Endothelial cell of umbilical vein (primary cell): ENCODE measurements around the gene NR3C1. TPM values are rescaled to one million over a fixed set of nuclear protein-coding genes. Genes with fewer than 3 reads are reported as not detected.

Source experiments
- BruUV-seq: library from RNA; stranded (reverse); fragments of 400-500 nt; replicated peaks from 2 replicates; lab custom pipeline; 2021; lab: Mats Ljungman, UMichigan
- CTCF ChIA-PET: fragments of 300-600, 350-600 bp; sonication (Branson Sonifier 250); formaldehyde crosslinking; loops from one replicate; lab custom pipeline; 2021; ENCODE audit warnings: antibody characterized with exemption, inconsistent platforms; lab: Charles Lee
- POLR2A ChIA-PET: fragments of 300-600, 350-600 bp; sonication (Branson Sonifier 250); formaldehyde crosslinking; loops from one replicate; lab custom pipeline; 2021; ENCODE audit warnings: antibody characterized with exemption, inconsistent platforms; lab: Charles Lee
- DNase-seq: peaks from one replicate; pipeline ENCODE4 v3.0.0-alpha.2; 2011; ENCODE audit warnings: low read depth, low spot score
- FAIRE-seq: peaks from 2 replicates; lab custom pipeline; 2011; peaks lifted over from hg19 to GRCh38; lab: Jason Lieb, UNC
- H2AFZ ChIP-seq: 2 replicates; pipeline ENCODE4 v1.6.0; 2012; ENCODE audit warnings: low read depth, low read length, control low read depth, inconsistent platforms
- H3K27ac ChIP-seq: 2 replicates; pipeline ENCODE4 v1.5.1; 2011; ENCODE audit warnings: low read depth, mild to moderate bottlenecking, control low read depth, low read length, moderate library complexity; ENCODE audit not compliant: insufficient read depth
- H3K27me3 ChIP-seq, 2 experiments: 2 replicates each; pipeline versions ENCODE4 v1.6.0 to v1.6.1; 2011; ENCODE audit warnings: low read length in 2 of 2, mixed read lengths in 1 of 2; ENCODE audit not compliant: control insufficient read depth in 2 of 2, insufficient read depth in 2 of 2
- H3K36me3 ChIP-seq, 2 experiments: 2 replicates in 1 of 2; 3 replicates in 1 of 2; pipeline ENCODE4 v1.5.1; 2011; ENCODE audit warnings: low read length in 2 of 2, mild to moderate bottlenecking in 1 of 2, moderate library complexity in 1 of 2; ENCODE audit not compliant: control insufficient read depth in 2 of 2, insufficient read depth in 2 of 2; ENCODE audit errors: extremely low read depth in 1 of 2
- H3K4me1 ChIP-seq: 3 replicates; pipeline ENCODE4 v1.5.1; 2011; ENCODE audit warnings: mild to moderate bottlenecking, low read length; ENCODE audit not compliant: control insufficient read depth, insufficient read depth; ENCODE audit errors: extremely low read depth
- H3K4me2 ChIP-seq: 2 replicates; pipeline ENCODE4 v1.6.1; 2011; ENCODE audit warnings: low read length, control low read depth, mixed read lengths; ENCODE audit not compliant: insufficient read depth
- H3K4me3 ChIP-seq, 3 experiments: fragments of 200-600 bp in 1 of 3; sonication (generic), shearing (Covaris generic) in 1 of 3; replicated peaks in 1 of 3; 2 replicates each; pipeline ENCODE4 v1.5.1; 2011 to 2016; ENCODE audit warnings: control low read depth in 3 of 3, low read length in 3 of 3, mild to moderate bottlenecking in 2 of 3, inconsistent platforms in 1 of 3, low read depth in 1 of 3, moderate library complexity in 1 of 3; ENCODE audit not compliant: insufficient read depth in 1 of 3
- H3K79me2 ChIP-seq: 2 replicates; pipeline ENCODE4 v1.6.0; 2012; ENCODE audit warnings: low read length, inconsistent platforms; ENCODE audit not compliant: control insufficient read depth, insufficient read depth
- H3K9ac ChIP-seq: replicated peaks from 2 replicates; pipeline ENCODE3; 2011; ENCODE audit warnings: low read length, control low read depth; ENCODE audit not compliant: insufficient read depth; ENCODE audit errors: extremely low read depth
- H3K9me1 ChIP-seq: replicated peaks from 3 replicates; pipeline ENCODE4 v1.6.0; 2011; ENCODE audit warnings: mild to moderate bottlenecking, low read length; ENCODE audit not compliant: control insufficient read depth, insufficient read depth; ENCODE audit errors: extremely low read depth
- H3K9me3 ChIP-seq: replicated peaks from 2 replicates; pipeline ENCODE4 v1.5.1; 2012; ENCODE audit warnings: low read length, inconsistent platforms; ENCODE audit not compliant: control insufficient read depth, insufficient read depth
- H4K20me1 ChIP-seq: replicated peaks from 2 replicates; pipeline ENCODE3; 2011; ENCODE audit warnings: mild to moderate bottlenecking, low read length; ENCODE audit not compliant: control insufficient read depth, insufficient read depth; ENCODE audit errors: extremely low read depth
- CTCF ChIP-seq, 2 donors: IDR thresholded peaks; 1 replicate in 1 of 2; 2 replicates in 1 of 2; pipeline ENCODE4 v1.5.1; 2011; ENCODE audit warnings: low read length in 2 of 2, mild to moderate bottlenecking in 2 of 2, moderate library complexity in 2 of 2, control low read depth in 1 of 2, inconsistent platforms in 1 of 2, low read depth in 1 of 2; ENCODE audit not compliant: insufficient read depth in 1 of 2; ENCODE audit errors: extremely low read depth in 1 of 2
- EZH2 ChIP-seq: IDR thresholded peaks from 2 replicates; pipeline ENCODE4 v1.6.1; 2012; ENCODE audit warnings: borderline replicate concordance, low read depth, mild to moderate bottlenecking, moderate library complexity, low read length, inconsistent platforms; ENCODE audit not compliant: severe bottlenecking
- FOS ChIP-seq: IDR thresholded peaks from 2 replicates; pipeline ENCODE4 v1.6.1; 2011; ENCODE audit warnings: mild to moderate bottlenecking, low read length, moderate library complexity, borderline replicate concordance; ENCODE audit not compliant: insufficient read depth
- GATA2 ChIP-seq: IDR thresholded peaks from 2 replicates; pipeline ENCODE4 v1.7.0; 2011; ENCODE audit warnings: low read depth, mild to moderate bottlenecking, moderate library complexity, mixed read lengths, low read length; ENCODE audit not compliant: insufficient read length, insufficient read depth
- JUN ChIP-seq: IDR thresholded peaks from 2 replicates; pipeline ENCODE4 v1.6.1; 2011; ENCODE audit warnings: borderline replicate concordance, low read depth; ENCODE audit not compliant: insufficient read length, insufficient read depth
- MAX ChIP-seq: IDR thresholded peaks from 2 replicates; pipeline ENCODE4 v1.6.1; 2011; ENCODE audit not compliant: insufficient read depth, insufficient read length
- MYC ChIP-seq: IDR thresholded peaks from one replicate; pipeline ENCODE4 v1.6.1; 2011; ENCODE audit warnings: mild to moderate bottlenecking, low read depth, low read length
- POLR2A ChIP-seq: IDR thresholded peaks from 2 replicates; pipeline ENCODE4 v1.6.1; 2012; ENCODE audit warnings: low read depth, mild to moderate bottlenecking, control low read depth, low read length
- POLR2AphosphoS5 ChIP-seq: IDR thresholded peaks from 2 replicates; pipeline ENCODE4 v1.6.1; 2012; ENCODE audit warnings: low read depth, mild to moderate bottlenecking, control low read depth, low read length, moderate library complexity; ENCODE audit not compliant: insufficient read depth
- dilution Hi-C: fragments of 300-500 bp; cut with MboI; formaldehyde crosslinking; loops from one replicate; pipeline ENCODE4 v1.15.0; 2019; ENCODE audit warnings: low sequenced_read_pairs; ENCODE audit not compliant: extremely low pct_ligation_motif_present
- intact Hi-C: fragments of 100-400 bp; cut with micrococcal nuclease; formaldehyde crosslinking; loops from one replicate; pipeline ENCODE4 v1.10.0; 2022
- polyA plus RNA-seq, 4 experiments: library from polyadenylated mRNA; depleted of rRNA in 3 of 4; stranded (reverse) in 3 of 4; unstranded in 1 of 4; fragments of >200 nt; gene quantifications; 2 replicates each; pipeline versions ENCODE4 v1.2.1 to v1.2.3, GENCODE V29; 2011 to 2012; ENCODE audit warnings: missing spikeins in 1 of 4
- total RNA-seq: library from RNA; stranded (reverse); gene quantifications from 2 replicates; pipeline ENCODE4 v1.2.3, GENCODE V29; 2021

NR3C1 gene
- total and polyA plus RNA-seq, 2 donors (not counting 3 experiments of a cell fraction or from before 2014, with no cell fraction given), result 4.1 to 17.0 TPM

DNA sequence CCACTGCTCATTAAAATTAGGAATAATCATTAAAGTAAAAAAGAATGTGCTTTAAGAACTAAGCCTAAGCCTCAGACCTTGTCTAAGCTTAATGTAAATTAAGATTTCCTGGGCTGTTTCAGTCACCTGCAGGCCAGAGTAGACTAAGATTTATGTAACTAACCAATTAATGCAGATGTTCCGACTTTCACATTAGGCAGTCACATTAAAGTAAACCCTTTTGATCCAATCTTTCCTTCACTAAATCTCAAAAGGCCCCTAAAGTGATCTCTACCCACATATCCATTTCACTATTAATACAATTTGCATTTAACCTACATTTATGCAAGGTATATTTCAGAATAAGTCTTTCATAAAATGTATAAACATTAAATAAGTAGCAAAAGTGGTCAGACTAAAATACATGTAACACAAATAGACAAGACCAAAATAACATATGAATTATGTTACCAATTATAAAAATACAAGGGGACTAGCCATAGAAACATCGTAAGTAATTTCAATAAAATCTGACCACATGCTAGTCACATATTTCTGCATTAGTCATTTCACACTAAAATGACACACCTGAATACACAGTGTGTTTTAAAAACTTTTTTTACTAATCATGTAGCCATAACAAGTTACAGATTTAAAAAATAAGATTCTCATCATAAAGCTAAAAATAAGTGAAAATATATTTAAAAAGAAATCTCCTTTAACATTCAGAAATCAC, 7.7 kb downstream of the NR3C1 start:
- H3K9me3 ChIP-seq, result no peaks in the 10 kb centered on the region
- no peak overlapping the region for H3K27ac ChIP-seq
- ChIA-PET POLR2A (no interaction called here), CTCF (interaction anchor here (1.0 to 1.7 kb wide), 4 partner anchors 8 to 471 kb away, joined by 3 to 5 read pairs (median 4); partner anchors contain the start of gene NR3C1)
- no TSS peak for BruUV-seq
- FAIRE-seq (no peak), DNase-seq (no peak)
- H3K9ac ChIP-seq, result no peak overlapping the region
- peaks cover 86% of the 10 kb centered on the region for H3K79me2 ChIP-seq
- intact Hi-C loops (no loop called here), dilution Hi-C loops (loop anchor here (25.0 kb wide), 1 partner anchor 183 kb away; no protein-coding TSS in a partner anchor)
- no peaks in the 10 kb centered on the region for H3K9me1 ChIP-seq
- no peaks in the 10 kb centered on the region for H3K36me3 ChIP-seq
- H3K4me1 ChIP-seq, result peaks cover 46% of the 10 kb centered on the region
- peak overlapping the region; percentile 95 for H3K4me2 ChIP-seq
- H3K27me3 ChIP-seq, result no peaks in the 10 kb centered on the region
- peaks cover 3% of the 10 kb centered on the region for H4K20me1 ChIP-seq
- H2AFZ ChIP-seq, result no peak overlapping the region
- no peak for TF ChIP-seq MYC
- TF ChIP-seq POLR2AphosphoS5, result no peak
- no peak for TF ChIP-seq GATA2
- no peak for TF ChIP-seq MAX
- TF ChIP-seq JUN, result no peak
- no peak for TF ChIP-seq EZH2
- no peak for TF ChIP-seq CTCF (IDR thresholded peaks at IDR 0.05; ENCODE audit: extremely low read depth in 1 of 2, insufficient read depth in 1 of 2, low read depth in 1 of 2, low read length in 2 of 2)
- no peak for TF ChIP-seq FOS
- TF ChIP-seq POLR2A, result no peak
- H3K4me3 ChIP-seq, result peak overlapping the region in 1 of 3 experiments; percentile 7
